NCI-H2196 (cell line): ENCODE data around the gene TRA2B.
"Not testable (repeated sequence)": the region's sequence is repeated elsewhere in the genome, so short reads cannot be mapped to it uniquely, and the experiment has no call there.

ENCODE experiments used
- DNase-seq: peaks from one replicate; lab custom pipeline; 2025; ENCODE audit not compliant: unreplicated experiment; lab: John Stamatoyannopoulos, UW

Gene TRA2B

GRCh38 chr3:185929192-185930151 lies 8.3 kb downstream of the TRA2B start:
- DNase-seq = no peak

GRCh38 chr3:185928496-185928895 lies 9.3 kb downstream of the TRA2B start:
- no peak for DNase-seq

- DNase-seq = no peak
Observed at GRCh38 chr3:185927501-185928200, 10.2 kb downstream of the TRA2B start.

- DNase-seq = no peak
Observed at GRCh38 chr3:185926445-185926844, 11.4 kb downstream of the TRA2B start.

GRCh38 chr3:185925353-185925752 lies 12.5 kb downstream of the TRA2B start:
- no peak for DNase-seq

- no peak for DNase-seq
Observed at GRCh38 chr3:185924375-185924774, 13.4 kb downstream of the TRA2B start.

- no peak for DNase-seq
Observed at GRCh38 chr3:185920184-185920583, 17.6 kb downstream of the TRA2B start.

- DNase-seq = no peak
Observed at GRCh38 chr3:185916042-185916833, 21.6 kb downstream of the TRA2B start.

- DNase-seq = no peak
Observed at GRCh38 chr3:185915642-185916041, 22.2 kb downstream of the TRA2B start.

- DNase-seq = no peak
Observed at GRCh38 chr3:185914911-185915629, 22.7 kb downstream of the TRA2B start.

GRCh38 chr3:185912929-185913901 lies 24.6 kb downstream of the TRA2B start:
- no peak for DNase-seq

- DNase-seq = no peak
Observed at GRCh38 chr3:185912512-185912911, 25.3 kb downstream of the TRA2B start.

- not testable (repeated sequence) for DNase-seq
Observed at GRCh38 chr3:185911076-185911448, 26.8 kb downstream of the TRA2B start.

- DNase-seq = not testable (repeated sequence)
Observed at GRCh38 chr3:185910322-185911075, 27.3 kb downstream of the TRA2B start.

- DNase-seq = not testable (repeated sequence)
Observed at GRCh38 chr3:185909913-185910312, 27.9 kb downstream of the TRA2B start.

GRCh38 chr3:185900228-185900627 lies 37.6 kb downstream of the TRA2B start:
- peak; percentile 68 for DNase-seq

GRCh38 chr3:185896636-185897035 lies 41.2 kb downstream of the TRA2B start:
- no peak for DNase-seq

- no peak for DNase-seq
Observed at GRCh38 chr3:185887066-185887465, 50.7 kb downstream of the TRA2B start.

- no peak for DNase-seq
Observed at GRCh38 chr3:185884641-185885040, 53.2 kb downstream of the TRA2B start.
